Liver (tissue), 9 donors: Measurements from ENCODE around the gene HSPA12A. TPM values are rescaled to one million over a fixed set of nuclear protein-coding genes. Genes with fewer than 3 reads are reported as not detected.

Experiments
- DNase-seq: peaks from one replicate; pipeline ENCODE4 v3.0.0-alpha.2; 2017; ENCODE audit warnings: low spot score
- H3K27ac ChIP-seq, 2 donors: one replicate each; pipeline ENCODE4 v1.7.0; 2013; ENCODE audit warnings: inconsistent platforms in 2 of 2, low read length in 2 of 2, control low read depth in 1 of 2, low read depth in 1 of 2, mild to moderate bottlenecking in 1 of 2
- H3K27me3 ChIP-seq, 4 donors: one replicate each; pipeline versions ENCODE4 v1.6.1 to v1.7.0; 2013; ENCODE audit warnings: low read length in 3 of 4, inconsistent platforms in 1 of 4, mild to moderate bottlenecking in 1 of 4, moderate library complexity in 1 of 4; ENCODE audit not compliant: control insufficient read depth in 4 of 4, insufficient read depth in 4 of 4
- H3K36me3 ChIP-seq, 4 donors: one replicate each; pipeline versions ENCODE4 v1.6.1 to v1.7.0; 2013; ENCODE audit warnings: low read length in 3 of 4, mild to moderate bottlenecking in 3 of 4, low read depth in 1 of 4, moderate library complexity in 1 of 4; ENCODE audit not compliant: control insufficient read depth in 4 of 4, insufficient read depth in 3 of 4
- H3K4me1 ChIP-seq, 4 donors: one replicate each; pipeline versions ENCODE4 v1.6.1 to v1.7.0; 2013; ENCODE audit warnings: low read length in 3 of 4, mild to moderate bottlenecking in 3 of 4, moderate library complexity in 1 of 4; ENCODE audit not compliant: control insufficient read depth in 4 of 4, insufficient read depth in 4 of 4
- H3K4me3 ChIP-seq, 3 donors: one replicate each; pipeline versions ENCODE4 v1.6.1 to v1.7.0; 2013; ENCODE audit warnings: low read length in 3 of 3, control low read depth in 1 of 3, low read depth in 1 of 3, mild to moderate bottlenecking in 1 of 3
- H3K9ac ChIP-seq, 2 donors: one replicate each; pipeline ENCODE4 v1.7.0; 2013; ENCODE audit warnings: low read length in 2 of 2, mild to moderate bottlenecking in 2 of 2, moderate library complexity in 2 of 2, control low read depth in 1 of 2, low read depth in 1 of 2
- H3K9me3 ChIP-seq, 4 donors: one replicate each; pipeline versions ENCODE4 v1.6.1 to v1.7.0; 2013; ENCODE audit warnings: low read length in 3 of 4; ENCODE audit not compliant: control insufficient read depth in 4 of 4
- EGR1 ChIP-seq, 2 donors: IDR thresholded peaks; 2 replicates each; pipeline ENCODE4 v1.6.1; 2016 to 2018; ENCODE audit warnings: antibody characterized with exemption in 2 of 2, low read depth in 2 of 2
- FOXA2 ChIP-seq: IDR thresholded peaks from 2 replicates; pipeline ENCODE4 v1.6.1; 2016; ENCODE audit warnings: antibody characterized with exemption
- HNF4A ChIP-seq, 2 donors: conservative IDR thresholded peaks; 2 replicates each; pipeline ENCODE4 v1.6.1; 2016; ENCODE audit warnings: antibody characterized with exemption in 2 of 2, mild to moderate bottlenecking in 2 of 2
- HNF4G ChIP-seq: IDR thresholded peaks from 2 replicates; pipeline ENCODE4 v1.6.1; 2016; ENCODE audit warnings: antibody characterized with exemption
- NR2F2 ChIP-seq: IDR thresholded peaks from 2 replicates; pipeline ENCODE4 v1.6.1; 2016; ENCODE audit warnings: antibody characterized with exemption
- RXRA ChIP-seq, 2 donors: IDR thresholded peaks; 2 replicates each; pipeline ENCODE4 v1.6.1; 2017 to 2018; ENCODE audit warnings: antibody characterized with exemption in 2 of 2, mild to moderate bottlenecking in 1 of 2
- SP1 ChIP-seq: IDR thresholded peaks from 2 replicates; pipeline ENCODE4 v1.6.1; 2018; ENCODE audit warnings: antibody characterized with exemption, mild to moderate bottlenecking
- TAF1 ChIP-seq: conservative IDR thresholded peaks from 2 replicates; pipeline ENCODE4 v1.6.1; 2016; ENCODE audit warnings: antibody characterized with exemption, mild to moderate bottlenecking
- YY1 ChIP-seq: IDR thresholded peaks from 2 replicates; pipeline ENCODE4 v1.6.1; 2016; ENCODE audit warnings: antibody characterized with exemption, mild to moderate bottlenecking
- WGBS: extraction: QIAGEN DNeasy Blood & Tissue Kit; methylation state at CpG from one replicate; pipeline ENCODE4 v1.1.7; 2013; 5-methylcytosine and 5-hydroxymethylcytosine counted together
- polyA plus RNA-seq, 2 donors: library from polyadenylated mRNA; stranded (reverse) in 1 of 2; unstranded in 1 of 2; fragments of 200-250 nt in 1 of 2; fragments of >200 nt in 1 of 2; fragmentation: Nextera tagmentation in 1 of 2; extraction: Ambion mirVana in 1 of 2; gene quantifications; one replicate each; pipeline versions ENCODE4 v1.2.1 to v1.2.3, GENCODE V29; 2013 to 2015
- total RNA-seq, 2 donors: library from RNA; depleted of rRNA; stranded (reverse); fragments of >200 nt; gene quantifications; one replicate each; pipeline ENCODE4 v1.2.3, GENCODE V29; 2014
- TF ChIP-seq, protein P1 (sequence below): fragments of 150-350 bp; IDR thresholded peaks from 2 replicates; pipeline ENCODE4 v1.5.1; 2017; ENCODE audit warnings: improper control_type of control experiment, low read depth, low read length; ENCODE audit not compliant: missing input control
- TF ChIP-seq, protein P2 (sequence below): IDR thresholded peaks from 2 replicates; pipeline ENCODE4 v1.6.1; 2016; ENCODE audit warnings: antibody characterized with exemption, mild to moderate bottlenecking
- TF ChIP-seq, protein P3 (sequence below): IDR thresholded peaks from 2 replicates; pipeline ENCODE4 v1.6.1; 2016; ENCODE audit warnings: antibody characterized with exemption
- TF ChIP-seq, protein P4 (sequence below): IDR thresholded peaks from 2 replicates; pipeline ENCODE4 v1.6.1; 2016; ENCODE audit warnings: antibody characterized with exemption
- donor health status: healthy.
- donor health status: healthy.
- donor health status: healthy.
- donor health status: healthy.
- donor health status: healthy.

The HSPA12A gene
- total and polyA plus RNA-seq, 4 donors = 1.3 to 4.5 (median 1.6) TPM

DNA sequence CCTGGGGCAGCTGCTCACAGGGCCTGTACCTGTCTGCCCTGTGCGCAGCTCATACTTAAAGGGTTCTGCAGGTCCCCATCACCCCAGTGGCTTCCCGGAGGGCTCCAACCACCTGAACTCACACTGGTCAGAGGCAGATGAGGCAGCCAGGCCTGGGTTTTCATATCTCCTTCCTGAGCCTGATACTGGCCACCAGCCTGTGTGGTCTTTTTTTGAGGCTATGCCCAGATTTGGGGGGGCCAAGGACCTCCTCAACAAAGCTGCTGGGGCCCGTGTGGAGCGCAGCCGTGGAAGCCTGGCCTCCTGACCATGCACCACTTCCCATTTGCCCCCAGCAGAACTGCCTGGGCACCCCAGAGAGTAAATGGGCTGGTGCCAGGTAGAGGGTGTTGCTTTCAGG, 95.9 kb downstream of the HSPA12A start:
- H3K36me3 ChIP-seq = no peaks in the 10 kb centered on the region
- no peaks in the 10 kb centered on the region for H3K4me1 ChIP-seq
- WGBS = 95% methylated on average over 5 of the region's 5 CpGs
- DNase-seq = no peak
- peaks cover 0 to 3% (median 1%) of the 10 kb centered on the region in 4 donors for H3K9me3 ChIP-seq
- TF ChIP-seq SP1 = no peak
- TF ChIP-seq, protein P1, sequence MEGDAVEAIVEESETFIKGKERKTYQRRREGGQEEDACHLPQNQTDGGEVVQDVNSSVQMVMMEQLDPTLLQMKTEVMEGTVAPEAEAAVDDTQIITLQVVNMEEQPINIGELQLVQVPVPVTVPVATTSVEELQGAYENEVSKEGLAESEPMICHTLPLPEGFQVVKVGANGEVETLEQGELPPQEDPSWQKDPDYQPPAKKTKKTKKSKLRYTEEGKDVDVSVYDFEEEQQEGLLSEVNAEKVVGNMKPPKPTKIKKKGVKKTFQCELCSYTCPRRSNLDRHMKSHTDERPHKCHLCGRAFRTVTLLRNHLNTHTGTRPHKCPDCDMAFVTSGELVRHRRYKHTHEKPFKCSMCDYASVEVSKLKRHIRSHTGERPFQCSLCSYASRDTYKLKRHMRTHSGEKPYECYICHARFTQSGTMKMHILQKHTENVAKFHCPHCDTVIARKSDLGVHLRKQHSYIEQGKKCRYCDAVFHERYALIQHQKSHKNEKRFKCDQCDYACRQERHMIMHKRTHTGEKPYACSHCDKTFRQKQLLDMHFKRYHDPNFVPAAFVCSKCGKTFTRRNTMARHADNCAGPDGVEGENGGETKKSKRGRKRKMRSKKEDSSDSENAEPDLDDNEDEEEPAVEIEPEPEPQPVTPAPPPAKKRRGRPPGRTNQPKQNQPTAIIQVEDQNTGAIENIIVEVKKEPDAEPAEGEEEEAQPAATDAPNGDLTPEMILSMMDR = no peak
- TF ChIP-seq TAF1 = no peak
- TF ChIP-seq, protein P2, sequence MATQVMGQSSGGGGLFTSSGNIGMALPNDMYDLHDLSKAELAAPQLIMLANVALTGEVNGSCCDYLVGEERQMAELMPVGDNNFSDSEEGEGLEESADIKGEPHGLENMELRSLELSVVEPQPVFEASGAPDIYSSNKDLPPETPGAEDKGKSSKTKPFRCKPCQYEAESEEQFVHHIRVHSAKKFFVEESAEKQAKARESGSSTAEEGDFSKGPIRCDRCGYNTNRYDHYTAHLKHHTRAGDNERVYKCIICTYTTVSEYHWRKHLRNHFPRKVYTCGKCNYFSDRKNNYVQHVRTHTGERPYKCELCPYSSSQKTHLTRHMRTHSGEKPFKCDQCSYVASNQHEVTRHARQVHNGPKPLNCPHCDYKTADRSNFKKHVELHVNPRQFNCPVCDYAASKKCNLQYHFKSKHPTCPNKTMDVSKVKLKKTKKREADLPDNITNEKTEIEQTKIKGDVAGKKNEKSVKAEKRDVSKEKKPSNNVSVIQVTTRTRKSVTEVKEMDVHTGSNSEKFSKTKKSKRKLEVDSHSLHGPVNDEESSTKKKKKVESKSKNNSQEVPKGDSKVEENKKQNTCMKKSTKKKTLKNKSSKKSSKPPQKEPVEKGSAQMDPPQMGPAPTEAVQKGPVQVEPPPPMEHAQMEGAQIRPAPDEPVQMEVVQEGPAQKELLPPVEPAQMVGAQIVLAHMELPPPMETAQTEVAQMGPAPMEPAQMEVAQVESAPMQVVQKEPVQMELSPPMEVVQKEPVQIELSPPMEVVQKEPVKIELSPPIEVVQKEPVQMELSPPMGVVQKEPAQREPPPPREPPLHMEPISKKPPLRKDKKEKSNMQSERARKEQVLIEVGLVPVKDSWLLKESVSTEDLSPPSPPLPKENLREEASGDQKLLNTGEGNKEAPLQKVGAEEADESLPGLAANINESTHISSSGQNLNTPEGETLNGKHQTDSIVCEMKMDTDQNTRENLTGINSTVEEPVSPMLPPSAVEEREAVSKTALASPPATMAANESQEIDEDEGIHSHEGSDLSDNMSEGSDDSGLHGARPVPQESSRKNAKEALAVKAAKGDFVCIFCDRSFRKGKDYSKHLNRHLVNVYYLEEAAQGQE = no peak
- TF ChIP-seq HNF4G = no peak
- no peak for TF ChIP-seq HNF4A (conservative IDR thresholded peaks at IDR 0.05)
- no peak for TF ChIP-seq FOXA2
- TF ChIP-seq YY1 = no peak
- no peak for TF ChIP-seq RXRA (IDR thresholded peaks at IDR 0.05)
- TF ChIP-seq NR2F2 = no peak
- H3K27me3 ChIP-seq = no peaks in the 10 kb centered on the region
- no peak overlapping the region for H3K4me3 ChIP-seq
- H3K27ac ChIP-seq = no peak overlapping the region
- no peak overlapping the region for H3K9ac ChIP-seq

DNA sequence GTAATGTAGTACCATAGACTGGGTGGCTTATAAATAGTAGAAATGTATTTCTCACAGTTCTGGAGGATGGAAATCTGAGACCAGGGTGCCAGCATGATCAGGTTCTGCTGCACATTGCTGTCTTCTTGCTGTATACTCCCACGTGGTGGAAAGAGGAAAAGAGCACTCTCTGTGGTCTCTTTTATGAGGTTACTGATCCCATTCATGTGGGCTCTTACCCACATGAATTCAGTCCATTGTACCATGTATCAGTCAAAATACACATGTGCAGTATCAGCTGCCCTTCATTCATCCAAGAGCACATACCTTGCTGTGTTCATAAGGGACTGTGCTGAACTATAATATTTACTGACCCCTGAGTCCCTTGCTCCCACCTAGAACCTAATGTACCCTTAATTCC, 104.5 kb downstream of the HSPA12A start:
- no peak overlapping the region for H3K4me3 ChIP-seq
- TF ChIP-seq EGR1 (IDR thresholded peaks at IDR 0.05; ENCODE audit: low read depth in 2 of 2) (no peak), YY1 (no peak), HNF4G (no peak), RXRA (IDR thresholded peaks at IDR 0.05) (no peak), TAF1 (no peak), SP1 (no peak)
- TF ChIP-seq, protein P2 = no peak
- TF ChIP-seq, protein P3, sequence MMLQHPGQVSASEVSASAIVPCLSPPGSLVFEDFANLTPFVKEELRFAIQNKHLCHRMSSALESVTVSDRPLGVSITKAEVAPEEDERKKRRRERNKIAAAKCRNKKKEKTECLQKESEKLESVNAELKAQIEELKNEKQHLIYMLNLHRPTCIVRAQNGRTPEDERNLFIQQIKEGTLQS = no peak
- TF ChIP-seq, protein P4, sequence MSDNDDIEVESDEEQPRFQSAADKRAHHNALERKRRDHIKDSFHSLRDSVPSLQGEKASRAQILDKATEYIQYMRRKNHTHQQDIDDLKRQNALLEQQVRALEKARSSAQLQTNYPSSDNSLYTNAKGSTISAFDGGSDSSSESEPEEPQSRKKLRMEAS = no peak
- DNase-seq = no peak
- no peak overlapping the region for H3K27ac ChIP-seq
- H3K9me3 ChIP-seq = no peaks in the 10 kb centered on the region
- H3K4me1 ChIP-seq = no peaks in the 10 kb centered on the region
- H3K36me3 ChIP-seq = no peaks in the 10 kb centered on the region
- H3K9ac ChIP-seq = no peak overlapping the region
- whole genome bisulfite sequencing = 11% methylated on average over 1 of the region's 1 CpG
- H3K27me3 ChIP-seq = no peaks in the 10 kb centered on the region
